HepG2 (cell line): ENCODE data around the gene STXBP2. TPM values are rescaled to one million over a fixed set of nuclear protein-coding genes. Genes with fewer than 3 reads are reported as not detected.

Experiments used
- ATAC-seq: fragments of 200-7000 bp; cut with Tn5 transposase; 3 replicates; pipeline ENCODE4 v1.9.1; 2020; ENCODE audit warnings: mild to moderate bottlenecking, moderate library complexity
- BruUV-seq: library from RNA; stranded (reverse); fragments of 400-500 nt; replicated peaks from 2 replicates; lab custom pipeline; 2021; lab: Mats Ljungman, UMichigan
- CTCF ChIA-PET: fragments of 300-600 bp; formaldehyde crosslinking; extraction: SDS; loops from one replicate; lab custom pipeline; 2021; ENCODE audit warnings: low total read pairs, inconsistent platforms, low intra/inter-chr PET ratio; lab: Yijun Ruan, JAX
- POLR2A ChIA-PET: fragments of 350-600 bp; sonication (Branson Sonifier 250); formaldehyde crosslinking; loops from one replicate; lab custom pipeline; 2020; ENCODE audit warnings: antibody characterized with exemption, inconsistent platforms; lab: Yijun Ruan, JAX
- DNase-seq: peaks from one replicate; pipeline ENCODE4 v3.0.0-alpha.2; 2015; ENCODE audit warnings: low spot score
- FAIRE-seq: peaks from 3 replicates; lab custom pipeline; 2011; peaks lifted over from hg19 to GRCh38; lab: Jason Lieb, UNC
- H2AFZ ChIP-seq: one replicate; pipeline ENCODE4 v1.6.1; 2011; ENCODE audit warnings: low read length, inconsistent platforms
- H3K27ac ChIP-seq: fragments of 300-600 bp; 3 replicates; pipeline ENCODE4 v1.8.0; 2011; ENCODE audit warnings: mixed run types, mild to moderate bottlenecking, mixed read lengths, low read length, inconsistent platforms; ENCODE audit not compliant: insufficient read depth; ENCODE audit errors: extremely low read length
- H3K27me3 ChIP-seq, 2 experiments: fragments of 200-600 bp in 1 of 2; 2 replicates in 1 of 2; 3 replicates in 1 of 2; pipeline versions ENCODE4 v1.6.0 to v1.8.0; 2011; ENCODE audit warnings: low read length in 2 of 2, mild to moderate bottlenecking in 2 of 2, moderate library complexity in 2 of 2, inconsistent platforms in 1 of 2; ENCODE audit not compliant: insufficient read depth in 2 of 2, control insufficient read depth in 1 of 2
- H3K36me3 ChIP-seq, 2 experiments: fragments of 200-600 bp in 1 of 2; replicated peaks in 1 of 2; 2 replicates in 1 of 2; 3 replicates in 1 of 2; pipeline versions ENCODE4 v1.5.1 to v1.8.0; 2011; ENCODE audit warnings: low read length in 2 of 2, inconsistent platforms in 1 of 2; ENCODE audit not compliant: insufficient read depth in 2 of 2, control insufficient read depth in 1 of 2
- H3K4me1 ChIP-seq: 2 replicates; pipeline ENCODE4 v1.5.1; 2012; ENCODE audit warnings: low read length, inconsistent platforms; ENCODE audit not compliant: insufficient read depth
- H3K4me2 ChIP-seq: 2 replicates; pipeline ENCODE4 v1.6.0; 2011; ENCODE audit warnings: low read depth, low read length, inconsistent platforms
- H3K4me3 ChIP-seq, 3 experiments: fragments of 200-600 bp in 1 of 3; sonication (generic), shearing (Covaris generic) in 1 of 3; replicated peaks in 1 of 3; 2 replicates each; pipeline ENCODE4 v1.5.1; 2011 to 2016; ENCODE audit warnings: low read length in 3 of 3, inconsistent platforms in 2 of 3, low read depth in 2 of 3, mild to moderate bottlenecking in 2 of 3, control low read depth in 1 of 3, mixed read lengths in 1 of 3; ENCODE audit not compliant: insufficient read depth in 1 of 3
- H3K79me2 ChIP-seq: one replicate; pipeline ENCODE4 v1.6.1; 2011; ENCODE audit warnings: low read length, inconsistent platforms; ENCODE audit not compliant: insufficient read depth
- H3K9ac ChIP-seq: 2 replicates; pipeline ENCODE4 v1.6.0; 2011; ENCODE audit warnings: mild to moderate bottlenecking, low read depth, low read length, inconsistent platforms; ENCODE audit not compliant: insufficient read depth
- H3K9me3 ChIP-seq: 2 replicates; pipeline ENCODE4 v1.5.1; 2012; ENCODE audit warnings: mild to moderate bottlenecking, low read length
- H4K20me1 ChIP-seq: 2 replicates; pipeline ENCODE4 v1.6.0; 2011; ENCODE audit warnings: inconsistent platforms, mild to moderate bottlenecking, low read length, moderate library complexity; ENCODE audit not compliant: insufficient read depth
- DRAP1 ChIP-seq: IDR thresholded peaks from 2 replicates; pipeline ENCODE4 v1.6.1; 2016; ENCODE audit warnings: missing genetic modification reagents, missing compliant biosample characterization
- EEA1 ChIP-seq: sonication (generic); formaldehyde crosslinking; IDR thresholded peaks from 2 replicates; pipeline ENCODE4 v1.5.1; 2020; ENCODE audit warnings: mild to moderate bottlenecking, missing genetic modification reagents, borderline replicate concordance
- ETV5 ChIP-seq: IDR thresholded peaks from 2 replicates; pipeline ENCODE4 v1.6.1; 2018; ENCODE audit warnings: missing biosample characterization, missing genetic modification reagents, inconsistent platforms, borderline replicate concordance
- IKZF1 ChIP-seq: fragments of 450-650 bp; IDR thresholded peaks from 2 replicates; pipeline ENCODE4 v1.7.1; 2016
- MYC ChIP-seq: sonication (generic); formaldehyde crosslinking; IDR thresholded peaks from 2 replicates; pipeline ENCODE4 v1.9.0; 2021; ENCODE audit warnings: missing genetic modification reagents, borderline replicate concordance
- NONO ChIP-seq, 2 experiments: fragments of 450-650 bp in 1 of 2; sonication (generic) in 1 of 2; formaldehyde crosslinking in 1 of 2; IDR thresholded peaks in 1 of 2; conservative IDR thresholded peaks in 1 of 2; 2 replicates each; pipeline versions ENCODE4 v1.6.1 to v1.8.0; 2017 to 2022; ENCODE audit warnings: mild to moderate bottlenecking in 1 of 2, missing genetic modification reagents in 1 of 2, moderate library complexity in 1 of 2
- NPAS2 ChIP-seq: sonication (generic); formaldehyde crosslinking; IDR thresholded peaks from 2 replicates; pipeline ENCODE4 v1.8.0; 2022; ENCODE audit warnings: mild to moderate bottlenecking, missing genetic modification reagents, borderline replicate concordance
- PHF8 ChIP-seq: sonication (generic); formaldehyde crosslinking; IDR thresholded peaks from 2 replicates; pipeline ENCODE4 v1.5.0; 2020; ENCODE audit warnings: missing genetic modification reagents
- PLSCR1 ChIP-seq: sonication (generic); formaldehyde crosslinking; IDR thresholded peaks from 2 replicates; pipeline ENCODE4 v1.5.0; 2020; ENCODE audit warnings: missing genetic modification reagents, mild to moderate bottlenecking, borderline replicate concordance
- RBAK ChIP-seq: sonication (generic); formaldehyde crosslinking; IDR thresholded peaks from 2 replicates; pipeline ENCODE4 v1.5.1; 2020; ENCODE audit warnings: mild to moderate bottlenecking, missing genetic modification reagents
- SCMH1 ChIP-seq: sonication (generic); formaldehyde crosslinking; IDR thresholded peaks from 2 replicates; pipeline ENCODE4 v1.9.0; 2021; ENCODE audit warnings: missing genetic modification reagents, mild to moderate bottlenecking, borderline replicate concordance
- ZNF7 ChIP-seq: IDR thresholded peaks from 2 replicates; pipeline ENCODE4 v1.6.1; 2016; ENCODE audit warnings: missing biosample characterization, missing genetic modification reagents
- ZNF790 ChIP-seq: sonication (generic); formaldehyde crosslinking; IDR thresholded peaks from 2 replicates; pipeline ENCODE4 v1.8.0; 2022; ENCODE audit warnings: missing genetic modification reagents, mild to moderate bottlenecking, borderline replicate concordance
- WGBS: methylation state at CpG from one replicate; pipeline ENCODE4 v1.1.6; 2017; ENCODE audit warnings: low lambda C conversion rate; 5-methylcytosine and 5-hydroxymethylcytosine counted together
- in situ Hi-C: cut with HindIII; loops from 2 replicates; pipeline ENCODE4 v1.10.0; 2017; ENCODE audit warnings: low pct_unique_long_range_greater_than_20kb; ENCODE audit not compliant: extremely low pct_ligation_motif_present
- intact Hi-C: fragments of 100-400 bp; cut with micrococcal nuclease; formaldehyde crosslinking; loops from one replicate; pipeline ENCODE4 v1.10.0; 2022; ENCODE audit not compliant: unreplicated experiment
- polyA plus RNA-seq, 8 experiments: library from polyadenylated mRNA; depleted of rRNA in 3 of 8; stranded (reverse) in 7 of 8; unstranded in 1 of 8; fragments of >200 nt; fragmentation: Illumina TruSeq in 4 of 8; extraction: Trizol in 4 of 8; gene quantifications; 2 replicates each; pipeline versions ENCODE4 v1.2.1 to v1.2.3, GENCODE V29; 2011 to 2016; ENCODE audit warnings: low read depth in 4 of 8, missing spikeins in 1 of 8, mixed read lengths in 1 of 8; ENCODE audit not compliant: insufficient read depth in 1 of 8
- total RNA-seq, 5 experiments: library from RNA; depleted of rRNA; stranded (reverse); fragments of >200 nt; fragmentation: Illumina TruSeq; extraction: Trizol; gene quantifications; 2 replicates each; pipeline ENCODE4 v1.2.3, GENCODE V29; 2016; ENCODE audit warnings: low read depth in 1 of 5
- TF ChIP-seq, protein P1 (sequence below): IDR thresholded peaks from 2 replicates; pipeline ENCODE4 v1.6.1; 2016; ENCODE audit warnings: low read depth, missing genetic modification reagents, missing compliant biosample characterization

STXBP2 gene
- total and polyA plus RNA-seq, 2 of the 13 experiments (the other 11 are each of a cell fraction or from before 2014, with no cell fraction given): 22.8 to 40.1 TPM

DNA sequence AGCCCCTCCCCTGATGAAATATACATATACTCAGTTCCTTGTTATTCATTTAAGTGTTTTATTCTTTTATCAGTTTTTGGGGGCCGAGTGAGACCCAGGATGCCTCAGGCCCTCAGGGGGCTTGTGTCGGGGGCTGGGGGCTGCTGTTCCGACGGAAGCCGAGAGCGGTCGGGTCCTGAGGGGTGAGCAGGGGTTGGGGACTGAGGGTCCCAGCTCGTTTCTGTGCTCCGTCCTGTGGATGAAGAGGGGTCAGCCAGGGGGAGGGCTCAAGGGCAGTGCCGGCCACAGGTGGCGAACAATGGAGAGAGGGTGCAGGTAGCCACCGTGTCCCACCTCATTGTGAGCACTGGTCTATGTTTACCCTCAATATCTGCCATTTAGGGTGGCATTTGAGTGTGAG lies 5.3 kb upstream of the STXBP2 start:
- 95% methylated on average over 12 of the region's 12 CpGs for WGBS
- DNase-seq (no peak), FAIRE-seq (no peak), ATAC-seq (no peak)
- ChIA-PET CTCF (no interaction called here), POLR2A (no interaction called here)
- Histone ChIP-seq H2AFZ (no peak overlapping the region), H4K20me1 (no peaks in the 10 kb centered on the region), H3K4me2 (no peak overlapping the region), H3K9ac (no peak overlapping the region), H3K9me3 (no peaks in the 10 kb centered on the region), H3K79me2 (peaks cover 38% of the 10 kb centered on the region), H3K4me3 (no peak overlapping the region), H3K36me3 (peaks cover 4 to 7% of the 10 kb centered on the region in 2 experiments; a peak in 4 of 5 replicates), H3K27me3 (no peaks in the 10 kb centered on the region; a peak in 1 of 5 replicates), H3K4me1 (peaks cover 35% of the 10 kb centered on the region), H3K27ac (no peak overlapping the region)
- intact Hi-C loops: no loop called here
- in situ Hi-C loops: no loop called here
- BruUV-seq: no TSS peak
- TF ChIP-seq EEA1 (CRISPR knock-in tag) (no peak), PHF8 (CRISPR knock-in tag) (no peak), ZNF7 (CRISPR knock-in tag) (no peak), DRAP1 (CRISPR knock-in tag) (no peak), MYC (no peak), NONO (IDR thresholded peaks at IDR 0.05) (no peak), NONO (CRISPR knock-in tag; conservative IDR thresholded peaks at IDR 0.05) (no peak), ETV5 (CRISPR knock-in tag) (no peak), IKZF1 (no peak), RBAK (no peak), SCMH1 (no peak), ZNF790 (CRISPR knock-in tag) (no peak), NPAS2 (CRISPR knock-in tag) (no peak), PLSCR1 (CRISPR knock-in tag) (no peak)
- TF ChIP-seq, protein P1, sequence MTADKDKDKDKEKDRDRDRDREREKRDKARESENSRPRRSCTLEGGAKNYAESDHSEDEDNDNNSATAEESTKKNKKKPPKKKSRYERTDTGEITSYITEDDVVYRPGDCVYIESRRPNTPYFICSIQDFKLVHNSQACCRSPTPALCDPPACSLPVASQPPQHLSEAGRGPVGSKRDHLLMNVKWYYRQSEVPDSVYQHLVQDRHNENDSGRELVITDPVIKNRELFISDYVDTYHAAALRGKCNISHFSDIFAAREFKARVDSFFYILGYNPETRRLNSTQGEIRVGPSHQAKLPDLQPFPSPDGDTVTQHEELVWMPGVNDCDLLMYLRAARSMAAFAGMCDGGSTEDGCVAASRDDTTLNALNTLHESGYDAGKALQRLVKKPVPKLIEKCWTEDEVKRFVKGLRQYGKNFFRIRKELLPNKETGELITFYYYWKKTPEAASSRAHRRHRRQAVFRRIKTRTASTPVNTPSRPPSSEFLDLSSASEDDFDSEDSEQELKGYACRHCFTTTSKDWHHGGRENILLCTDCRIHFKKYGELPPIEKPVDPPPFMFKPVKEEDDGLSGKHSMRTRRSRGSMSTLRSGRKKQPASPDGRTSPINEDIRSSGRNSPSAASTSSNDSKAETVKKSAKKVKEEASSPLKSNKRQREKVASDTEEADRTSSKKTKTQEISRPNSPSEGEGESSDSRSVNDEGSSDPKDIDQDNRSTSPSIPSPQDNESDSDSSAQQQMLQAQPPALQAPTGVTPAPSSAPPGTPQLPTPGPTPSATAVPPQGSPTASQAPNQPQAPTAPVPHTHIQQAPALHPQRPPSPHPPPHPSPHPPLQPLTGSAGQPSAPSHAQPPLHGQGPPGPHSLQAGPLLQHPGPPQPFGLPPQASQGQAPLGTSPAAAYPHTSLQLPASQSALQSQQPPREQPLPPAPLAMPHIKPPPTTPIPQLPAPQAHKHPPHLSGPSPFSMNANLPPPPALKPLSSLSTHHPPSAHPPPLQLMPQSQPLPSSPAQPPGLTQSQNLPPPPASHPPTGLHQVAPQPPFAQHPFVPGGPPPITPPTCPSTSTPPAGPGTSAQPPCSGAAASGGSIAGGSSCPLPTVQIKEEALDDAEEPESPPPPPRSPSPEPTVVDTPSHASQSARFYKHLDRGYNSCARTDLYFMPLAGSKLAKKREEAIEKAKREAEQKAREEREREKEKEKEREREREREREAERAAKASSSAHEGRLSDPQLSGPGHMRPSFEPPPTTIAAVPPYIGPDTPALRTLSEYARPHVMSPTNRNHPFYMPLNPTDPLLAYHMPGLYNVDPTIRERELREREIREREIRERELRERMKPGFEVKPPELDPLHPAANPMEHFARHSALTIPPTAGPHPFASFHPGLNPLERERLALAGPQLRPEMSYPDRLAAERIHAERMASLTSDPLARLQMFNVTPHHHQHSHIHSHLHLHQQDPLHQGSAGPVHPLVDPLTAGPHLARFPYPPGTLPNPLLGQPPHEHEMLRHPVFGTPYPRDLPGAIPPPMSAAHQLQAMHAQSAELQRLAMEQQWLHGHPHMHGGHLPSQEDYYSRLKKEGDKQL: no peak
